ENCODE measurements around the gene C5orf15.

GRCh38 chr5:133921979-133922378 is 46.4 kb downstream of the C5orf15 start:
- TF ChIP-seq CTCF (IDR thresholded peaks at IDR 0.05; ENCODE audit: low read depth, low read length, missing input control) (no peak), FOXA1 (IDR thresholded peaks at IDR 0.05) (no peak), ZBTB33 (IDR thresholded peaks at IDR 0.05) (no peak), NR2F2 (IDR thresholded peaks at IDR 0.05) (no peak), RXRA (IDR thresholded peaks at IDR 0.05) (no peak), EGR1 (IDR thresholded peaks at IDR 0.05; ENCODE audit: low read depth in 2 of 2) (no peak), YY1 (IDR thresholded peaks at IDR 0.05) (no peak), GABPA (IDR thresholded peaks at IDR 0.05 in 1 of 2, conservative IDR thresholded peaks at IDR 0.05 in 1 of 2) (no peak), FOXA2 (IDR thresholded peaks at IDR 0.05) (no peak)
